ENCODE data around the gene CAPN5. TPM values are rescaled to one million over a fixed set of nuclear protein-coding genes. Genes with fewer than 3 reads are reported as not detected.

The CAPN5 gene
- total and polyA plus RNA-seq, 2 of the 8 experiments (the other 6 are each of a cell fraction or from before 2014, with no cell fraction given) = 21.5 to 22.4 TPM

GRCh38 chr11:77089004-77089545 is 22.3 kb downstream of the CAPN5 start:
- no peaks in the 10 kb centered on the region for H3K79me1 ChIP-seq (ENCODE audit: low read depth, low read length)
- H2AK5ac ChIP-seq (ENCODE audit: low read depth, low read length) = no peak overlapping the region
- H3K4me2 ChIP-seq (ENCODE audit: insufficient read depth in 1 of 2, low read depth in 2 of 2, low read length in 2 of 2) = no peak overlapping the region
- H3K4me1 ChIP-seq (replicated peaks in 1 of 4; ENCODE audit: control insufficient read depth in 3 of 4, insufficient read depth in 4 of 4, low read length in 3 of 4) = peaks cover 0 to 8% (median 2%) of the 10 kb centered on the region in 4 experiments; a peak in 3 of 7 replicates
- no peak overlapping the region for H4K91ac ChIP-seq (replicated peaks; ENCODE audit: insufficient read length, low read length)
- H3K4me3 ChIP-seq (ENCODE audit: extremely low read depth in 1 of 4, insufficient read depth in 2 of 4, low read depth in 3 of 4, low read length in 4 of 4) = no peak overlapping the region
- H3K27ac ChIP-seq (ENCODE audit: low read depth, low read length) = no peak overlapping the region
- H4K8ac ChIP-seq (ENCODE audit: extremely low read depth, insufficient read depth, low read length) = no peak overlapping the region; the same call in 1 of the 2 replicates
- H3K36me3 ChIP-seq (ENCODE audit: control insufficient read depth in 2 of 4, insufficient read depth in 4 of 4, low read length in 3 of 4) = no peaks in the 10 kb centered on the region
- ChIA-PET POLR2A (ENCODE audit: partially characterized antibody) (no interaction called here), CTCF (ENCODE audit: partially characterized antibody) (interaction anchor here (0.9 to 11.6 kb wide), 8 partner anchors 8 to 222 kb away, joined by 4 to 297 read pairs (median 43); partner anchors contain the start of gene OMP)
- H2BK15ac ChIP-seq (ENCODE audit: low read length) = no peak overlapping the region
- H3K56ac ChIP-seq (replicated peaks; ENCODE audit: insufficient read length, low read depth, low read length) = no peak overlapping the region
- H3K18ac ChIP-seq (ENCODE audit: extremely low read depth, low read length) = no peak overlapping the region
- H2BK20ac ChIP-seq (ENCODE audit: low read length) = no peak overlapping the region
- WGBS, 2 experiments (ENCODE audit: extremely low coverage in 1 of 2, insufficient coverage in 1 of 2, insufficient read length in 1 of 2, insufficient replicate concordance in 2 of 2, low coverage in 1 of 2, low lambda C conversion rate in 2 of 2, missing lambda C conversion rate in 1 of 2) = 100% methylated on average over 3 of the region's 3 CpGs; no CpG with 5 or more reads in 1 of the 2 experiments
- no peak overlapping the region for H2BK5ac ChIP-seq (ENCODE audit: low read depth, low read length)
- H3K14ac ChIP-seq (ENCODE audit: insufficient read length) = no peak overlapping the region
- H2AFZ ChIP-seq (ENCODE audit: low read length) = no peak overlapping the region
- H3K9me3 ChIP-seq (ENCODE audit: insufficient read depth in 2 of 2, low read depth in 1 of 2, low read length in 1 of 2) = no peaks in the 10 kb centered on the region
- FAIRE-seq (no peak), DNase-seq (ENCODE audit: low read depth in 1 of 2, low spot score in 2 of 2) (no peak)
- peaks cover 1 to 4% of the 10 kb centered on the region in 2 experiments for H4K20me1 ChIP-seq (replicated peaks in 1 of 2; ENCODE audit: control insufficient read depth in 1 of 2, insufficient read depth in 2 of 2, low read length in 2 of 2)
- no peak overlapping the region for H2BK12ac ChIP-seq (ENCODE audit: low read depth, low read length)
- no peak overlapping the region for H3K23ac ChIP-seq (ENCODE audit: insufficient read length)
- H3K79me2 ChIP-seq (ENCODE audit: control insufficient read depth in 1 of 2, insufficient read depth in 2 of 2, low read length in 2 of 2) = no peaks in the 10 kb centered on the region
- H3K27me3 ChIP-seq (replicated peaks in 1 of 4; ENCODE audit: control insufficient read depth in 3 of 4, extremely low read depth in 1 of 4, insufficient read depth in 3 of 4, low read length in 3 of 4) = no peaks in the 10 kb centered on the region
- no peak for TF ChIP-seq RBBP5 (IDR thresholded peaks at IDR 0.05; ENCODE audit: borderline replicate concordance, low read depth, low read length)
- no peak for TF ChIP-seq PHF8 (conservative IDR thresholded peaks at IDR 0.05; ENCODE audit: low read depth, low read length)
- no peak for TF ChIP-seq SP4 (IDR thresholded peaks at IDR 0.05; ENCODE audit: low read length)
- TF ChIP-seq JUND (IDR thresholded peaks at IDR 0.05; ENCODE audit: low read length) = no peak
- no peak for TF ChIP-seq SIX5 (IDR thresholded peaks at IDR 0.05; ENCODE audit: low read depth, low read length)
- no peak overlapping the region for H3K4ac ChIP-seq (replicated peaks; ENCODE audit: insufficient read length, low read depth, low read length)
- H2BK120ac ChIP-seq (replicated peaks; ENCODE audit: low read depth, low read length) = no peak overlapping the region
- no peak overlapping the region for H4K5ac ChIP-seq (ENCODE audit: insufficient read length, low read depth, low read length)
- H3K9ac ChIP-seq (replicated peaks in 1 of 4; ENCODE audit: extremely low read depth in 1 of 4, low read depth in 3 of 4, low read length in 3 of 4) = no peak overlapping the region
- H3K23me2 ChIP-seq (ENCODE audit: low read depth, low read length) = no peaks in the 10 kb centered on the region
